ENCODE results near the gene FARS2. TPM values are rescaled to one million over a fixed set of nuclear protein-coding genes. Genes with fewer than 3 reads are reported as not detected.

FARS2 gene
- total and polyA plus RNA-seq, 4 donors: 9.2 to 31.4 (median 19.4) TPM

DNA sequence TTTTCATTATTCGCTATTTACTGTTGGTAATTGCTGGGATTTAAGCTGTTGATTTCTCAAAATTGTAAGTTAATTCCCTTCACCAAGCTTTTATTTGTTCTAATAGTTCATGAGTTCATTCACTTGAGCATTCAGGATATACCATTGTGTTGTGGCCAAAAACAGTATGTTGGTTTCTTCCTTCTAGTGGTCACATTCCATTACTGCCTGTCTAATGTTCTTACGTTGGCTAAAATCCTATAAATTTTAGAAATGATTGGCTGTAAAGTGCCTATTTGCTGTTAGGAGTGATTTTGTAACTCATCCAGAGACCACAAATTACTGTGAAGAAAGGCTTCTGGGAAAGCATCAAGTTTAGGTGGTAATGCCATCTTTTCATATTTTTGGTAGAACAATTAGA is 76.3 kb downstream of the FARS2 start:
- H3K4me1 ChIP-seq (ENCODE audit: control insufficient read depth in 5 of 5, insufficient read depth in 5 of 5, low read length in 5 of 5): peaks cover 0 to 5% (median 0%) of the 10 kb centered on the region in 5 donors
- ATAC-seq (ENCODE audit: insufficient read depth, low FRiP score): no peak

DNA sequence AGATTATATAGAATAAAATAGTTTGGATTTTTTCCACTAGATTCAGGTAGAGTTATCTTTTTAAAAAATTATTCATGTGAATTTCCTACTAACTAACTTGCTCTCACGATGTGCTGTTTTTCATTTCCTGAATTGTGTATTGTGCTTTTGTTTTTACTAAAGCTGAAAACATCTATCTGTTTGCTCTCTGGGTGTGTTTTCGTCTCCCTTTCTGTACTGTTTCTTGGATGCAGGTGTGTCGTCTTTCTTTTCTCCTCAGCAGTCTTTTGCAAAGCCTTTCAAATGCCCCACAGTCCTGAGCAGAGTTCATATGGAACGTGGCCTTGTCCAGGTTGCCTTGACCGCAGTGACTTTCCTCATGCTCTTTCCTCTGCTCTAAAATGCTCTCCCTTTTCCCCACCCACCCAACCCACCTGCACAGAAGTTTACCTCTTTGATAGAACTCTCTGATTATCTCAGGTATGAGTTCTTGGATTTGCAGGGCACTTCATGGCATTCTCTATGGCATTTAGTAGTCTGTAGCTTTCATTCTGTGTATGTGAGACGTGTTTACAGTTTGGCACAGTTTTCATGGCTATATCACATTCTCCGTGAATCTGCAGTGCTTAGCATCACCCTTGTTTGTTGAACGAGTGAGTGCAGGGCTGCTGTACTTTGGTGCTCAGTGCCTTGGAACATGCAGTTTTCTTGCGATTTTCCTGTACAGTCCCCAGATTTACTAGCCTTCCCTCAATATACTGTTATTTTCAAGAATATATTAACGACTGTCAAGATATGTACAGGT is 77.1 kb downstream of the FARS2 start:
- no peak overlapping the region for H3K27ac ChIP-seq (ENCODE audit: low read depth in 1 of 2, low read length in 1 of 2)
- no peaks in the 10 kb centered on the region for H3K27me3 ChIP-seq (ENCODE audit: control insufficient read depth in 3 of 3, insufficient read depth in 3 of 3, low read length in 2 of 3)
- H3K9ac ChIP-seq (ENCODE audit: insufficient read depth in 1 of 2, low read length in 2 of 2): no peak overlapping the region
- TF ChIP-seq, protein P1, sequence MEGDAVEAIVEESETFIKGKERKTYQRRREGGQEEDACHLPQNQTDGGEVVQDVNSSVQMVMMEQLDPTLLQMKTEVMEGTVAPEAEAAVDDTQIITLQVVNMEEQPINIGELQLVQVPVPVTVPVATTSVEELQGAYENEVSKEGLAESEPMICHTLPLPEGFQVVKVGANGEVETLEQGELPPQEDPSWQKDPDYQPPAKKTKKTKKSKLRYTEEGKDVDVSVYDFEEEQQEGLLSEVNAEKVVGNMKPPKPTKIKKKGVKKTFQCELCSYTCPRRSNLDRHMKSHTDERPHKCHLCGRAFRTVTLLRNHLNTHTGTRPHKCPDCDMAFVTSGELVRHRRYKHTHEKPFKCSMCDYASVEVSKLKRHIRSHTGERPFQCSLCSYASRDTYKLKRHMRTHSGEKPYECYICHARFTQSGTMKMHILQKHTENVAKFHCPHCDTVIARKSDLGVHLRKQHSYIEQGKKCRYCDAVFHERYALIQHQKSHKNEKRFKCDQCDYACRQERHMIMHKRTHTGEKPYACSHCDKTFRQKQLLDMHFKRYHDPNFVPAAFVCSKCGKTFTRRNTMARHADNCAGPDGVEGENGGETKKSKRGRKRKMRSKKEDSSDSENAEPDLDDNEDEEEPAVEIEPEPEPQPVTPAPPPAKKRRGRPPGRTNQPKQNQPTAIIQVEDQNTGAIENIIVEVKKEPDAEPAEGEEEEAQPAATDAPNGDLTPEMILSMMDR (IDR thresholded peaks at IDR 0.05; ENCODE audit: control extremely low read depth, extremely low read depth): no peak
- ATAC-seq (ENCODE audit: insufficient read depth, low FRiP score) (no peak), DNase-seq (no peak)
- 76 to 84% methylated on average over 10 of the region's 10 CpGs for WGBS, 2 donors
- H3K36me3 ChIP-seq (ENCODE audit: control insufficient read depth in 4 of 4, insufficient read depth in 4 of 4, low read length in 4 of 4): no peaks in the 10 kb centered on the region
- peaks cover 0 to 5% (median 0%) of the 10 kb centered on the region in 5 donors for H3K4me1 ChIP-seq (ENCODE audit: control insufficient read depth in 5 of 5, insufficient read depth in 5 of 5, low read length in 5 of 5)
- H3K9me3 ChIP-seq (ENCODE audit: control insufficient read depth in 4 of 4, insufficient read depth in 3 of 4, low read length in 3 of 4): no peaks in the 10 kb centered on the region
- H3K4me3 ChIP-seq: no peak overlapping the region

More for the DNA sequence above, 76.3 kb downstream of the FARS2 start:
- no peaks in the 10 kb centered on the region for H3K36me3 ChIP-seq (ENCODE audit: control insufficient read depth in 4 of 4, insufficient read depth in 4 of 4, low read length in 4 of 4)
- DNase-seq: no peak
- H3K9ac ChIP-seq (ENCODE audit: insufficient read depth in 1 of 2, low read length in 2 of 2): no peak overlapping the region
- H3K4me3 ChIP-seq: no peak overlapping the region
- no peaks in the 10 kb centered on the region for H3K9me3 ChIP-seq (ENCODE audit: control insufficient read depth in 4 of 4, insufficient read depth in 3 of 4, low read length in 3 of 4)
- TF ChIP-seq, protein P1 (IDR thresholded peaks at IDR 0.05; ENCODE audit: control extremely low read depth, extremely low read depth): no peak
- H3K27me3 ChIP-seq (ENCODE audit: control insufficient read depth in 3 of 3, insufficient read depth in 3 of 3, low read length in 2 of 3): no peaks in the 10 kb centered on the region
- 72 to 84% methylated on average over 2 of the region's 2 CpGs for WGBS, 2 donors
- no peak overlapping the region for H3K27ac ChIP-seq (ENCODE audit: low read depth in 1 of 2, low read length in 1 of 2)

DNA sequence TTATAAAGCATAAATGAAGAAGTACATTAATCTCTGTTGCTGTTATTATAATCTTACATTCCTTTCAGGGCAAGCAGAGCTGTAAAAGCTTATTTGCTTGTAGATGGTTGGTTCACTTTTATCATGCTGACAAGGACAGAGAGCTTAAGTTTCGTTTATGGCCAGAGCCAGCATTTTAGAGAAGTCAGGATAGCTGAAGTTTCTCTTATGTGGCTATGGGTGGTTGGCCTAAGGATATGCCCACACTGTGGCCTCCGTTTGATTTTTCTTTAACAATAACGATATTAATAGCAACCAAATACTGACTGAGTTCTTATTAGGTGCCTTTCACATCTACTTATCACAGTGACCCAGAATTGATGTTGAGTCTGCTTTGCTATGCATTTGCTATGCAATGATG is 78.5 kb downstream of the FARS2 start:
- no peak overlapping the region for H3K4me3 ChIP-seq
- no peak for DNase-seq
- H3K27ac ChIP-seq (ENCODE audit: low read depth in 1 of 2, low read length in 1 of 2): no peak overlapping the region
- TF ChIP-seq, protein P1 (IDR thresholded peaks at IDR 0.05; ENCODE audit: control extremely low read depth, extremely low read depth): no peak
- H3K9ac ChIP-seq (ENCODE audit: insufficient read depth in 1 of 2, low read length in 2 of 2): no peak overlapping the region
- WGBS, 2 donors: 85 to 89% methylated on average over 3 of the region's 3 CpGs
- H3K27me3 ChIP-seq (ENCODE audit: control insufficient read depth in 3 of 3, insufficient read depth in 3 of 3, low read length in 2 of 3): no peaks in the 10 kb centered on the region
- H3K36me3 ChIP-seq (ENCODE audit: control insufficient read depth in 4 of 4, insufficient read depth in 4 of 4, low read length in 4 of 4): no peaks in the 10 kb centered on the region
- H3K4me1 ChIP-seq (ENCODE audit: control insufficient read depth in 5 of 5, insufficient read depth in 5 of 5, low read length in 5 of 5): peaks cover 0 to 5% (median 0%) of the 10 kb centered on the region in 5 donors
- no peaks in the 10 kb centered on the region for H3K9me3 ChIP-seq (ENCODE audit: control insufficient read depth in 4 of 4, insufficient read depth in 3 of 4, low read length in 3 of 4)
- ATAC-seq (ENCODE audit: insufficient read depth, low FRiP score): no peak
